HG03097 (cell line): ENCODE data around the gene NKD1.

ENCODE experiments used
- ATAC-seq: cut with Tn5 transposase; IDR thresholded peaks from one replicate; pipeline ENCODE4 v1.9.1; 2021; ENCODE audit not compliant: unreplicated experiment, low FRiP score

NKD1 gene

GRCh38 chr16:50519001-50519400, 29.2 kb upstream of the NKD1 start:
- ATAC-seq = no peak

GRCh38 chr16:50519602-50520001, 28.6 kb upstream of the NKD1 start:
- no peak for ATAC-seq

- ATAC-seq = no peak
Observed at GRCh38 chr16:50520451-50521245, 27.5 kb upstream of the NKD1 start.

DNA sequence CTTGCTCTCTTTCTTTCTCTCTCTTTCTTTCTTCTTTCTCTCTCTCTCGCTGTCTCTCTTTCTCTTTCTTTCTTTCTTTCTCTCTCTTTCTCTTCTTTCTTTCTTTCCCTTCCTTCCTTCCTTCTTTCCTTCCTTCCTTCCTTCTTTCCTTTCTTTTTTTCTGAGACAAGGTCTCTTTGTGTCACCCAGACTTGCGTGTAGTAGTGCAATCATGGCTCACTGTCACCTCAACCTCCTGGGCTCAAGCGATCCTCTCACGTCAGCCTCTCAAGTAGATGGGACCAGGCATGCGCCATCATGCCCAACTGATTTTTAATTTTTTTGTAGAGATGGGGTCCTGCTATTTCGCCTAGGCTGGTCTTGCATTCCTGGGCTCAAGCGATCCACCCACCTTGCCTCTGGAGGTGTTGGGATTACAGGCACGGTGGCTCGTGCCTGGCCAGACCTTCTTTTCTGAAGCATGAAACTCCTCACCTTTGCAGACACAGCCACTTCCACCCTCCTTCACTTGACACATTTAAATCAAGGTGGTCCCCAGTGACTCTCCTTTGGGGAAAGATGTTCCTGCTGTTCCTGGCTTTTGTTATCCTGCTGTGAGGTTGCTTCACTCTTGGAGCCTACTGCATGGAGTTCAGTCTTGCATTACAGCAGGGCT, 26.8 kb upstream of the NKD1 start:
- ATAC-seq = no peak

- no peak for ATAC-seq
Observed at GRCh38 chr16:50522324-50522723, 25.9 kb upstream of the NKD1 start.

GRCh38 chr16:50523710-50524109, 24.5 kb upstream of the NKD1 start:
- ATAC-seq = no peak

DNA sequence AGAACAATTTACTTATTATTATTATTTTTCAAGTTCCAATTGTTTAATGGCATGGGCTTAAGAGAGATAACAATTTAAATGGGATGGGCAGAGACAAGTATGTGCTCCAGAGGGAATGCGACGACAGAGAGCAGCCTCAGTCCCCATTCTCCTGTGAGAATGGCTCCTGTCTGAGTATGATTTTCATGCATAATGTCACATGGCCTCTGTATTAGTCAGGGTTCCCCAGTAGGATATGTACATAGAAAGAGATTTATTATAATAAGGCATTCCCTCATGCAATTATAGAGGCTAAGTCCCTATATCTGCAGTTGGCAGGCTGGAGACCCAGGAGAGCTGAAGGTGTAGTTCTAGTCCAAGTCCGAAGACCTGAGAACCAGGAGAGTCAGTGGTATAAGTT, 22.9 kb upstream of the NKD1 start:
- no peak for ATAC-seq

GRCh38 chr16:50525716-50526115, 22.5 kb upstream of the NKD1 start:
- ATAC-seq = no peak

DNA sequence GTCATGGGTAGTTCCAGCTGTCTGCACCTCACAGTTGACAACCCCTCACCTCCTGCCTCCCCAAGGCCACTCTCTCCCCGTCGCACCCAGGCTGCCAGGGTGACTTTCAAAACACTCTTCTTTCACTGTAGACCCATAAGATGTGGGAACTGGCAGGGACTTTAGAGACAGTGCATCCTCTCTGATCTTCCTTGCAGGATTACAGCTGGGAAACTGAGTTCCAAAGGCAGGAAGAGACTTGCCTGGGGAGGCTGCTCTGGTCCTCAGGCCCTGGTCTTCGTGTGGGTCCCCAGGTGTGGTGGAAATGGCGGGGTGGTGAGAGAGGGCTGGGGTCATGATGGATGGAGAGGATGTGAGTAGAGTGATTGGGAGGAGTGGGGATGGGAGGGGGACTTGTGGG, 21.9 kb upstream of the NKD1 start:
- ATAC-seq = no peak

- ATAC-seq = no peak
Observed at GRCh38 chr16:50526796-50527195, 21.4 kb upstream of the NKD1 start.

DNA sequence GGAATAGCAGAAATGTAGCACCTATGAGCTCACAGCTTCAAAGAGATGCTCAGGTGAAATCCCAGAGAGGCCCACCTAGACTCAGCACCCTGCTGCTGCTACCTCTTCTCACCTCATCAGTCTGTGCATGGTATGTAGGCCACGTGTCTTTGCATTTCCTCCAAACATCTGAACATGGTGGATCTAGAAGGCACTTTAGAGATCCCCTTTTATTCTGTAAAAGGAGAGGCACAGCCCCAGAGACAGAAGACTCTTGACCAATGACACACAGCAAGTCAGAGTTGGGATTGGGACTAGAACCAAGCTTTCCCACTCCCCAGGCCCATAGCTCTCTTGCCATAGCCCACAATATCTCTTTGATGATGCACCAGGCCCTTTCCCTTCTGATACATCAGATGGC, 19.4 kb upstream of the NKD1 start:
- no peak for ATAC-seq

GRCh38 chr16:50529334-50529733, 18.9 kb upstream of the NKD1 start:
- ATAC-seq = no peak

- ATAC-seq = no peak
Observed at GRCh38 chr16:50530277-50531236, 17.6 kb upstream of the NKD1 start.

- no peak for ATAC-seq
Observed at GRCh38 chr16:50531359-50531758, 16.8 kb upstream of the NKD1 start.

DNA sequence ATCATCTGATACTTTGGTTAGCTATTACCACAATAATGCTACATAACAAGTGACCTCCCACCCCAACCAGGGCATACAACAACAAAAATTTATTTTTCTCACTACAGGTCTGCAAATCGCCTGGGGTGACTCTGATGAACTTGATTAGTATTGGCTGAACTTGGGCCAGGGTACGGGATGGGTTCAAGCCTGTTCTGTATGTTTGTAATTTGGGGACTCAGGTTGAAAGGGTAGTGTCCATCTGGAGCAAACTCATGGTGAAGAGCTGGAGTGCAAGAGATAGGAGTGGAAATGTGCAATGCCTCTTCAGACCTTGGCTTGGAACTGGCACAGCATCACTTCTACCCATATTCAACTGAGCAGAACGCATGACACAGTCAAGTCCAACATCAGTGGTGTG, 16.3 kb upstream of the NKD1 start:
- ATAC-seq = no peak

- ATAC-seq = no peak
Observed at GRCh38 chr16:50532576-50532975, 15.6 kb upstream of the NKD1 start.

DNA sequence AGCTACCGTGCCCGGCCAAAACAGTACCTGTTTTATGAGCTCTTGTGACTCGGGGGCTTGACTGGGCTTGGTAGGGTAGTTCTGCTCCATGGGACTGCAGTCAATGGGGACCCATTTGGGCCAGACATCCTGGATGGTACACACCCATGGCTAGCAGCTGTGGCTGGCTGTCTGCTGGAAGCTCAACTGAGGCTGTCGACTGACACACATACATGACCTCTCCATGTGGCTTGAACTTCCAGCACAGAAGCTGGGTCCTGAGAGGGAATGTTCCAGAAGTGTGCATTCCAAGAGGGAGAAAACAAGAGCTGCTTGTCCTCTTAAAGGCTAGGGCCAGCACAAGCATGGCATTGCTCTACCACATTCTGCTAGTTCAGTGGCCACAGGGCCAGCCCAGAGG, 14.9 kb upstream of the NKD1 start:
- ATAC-seq = no peak

DNA sequence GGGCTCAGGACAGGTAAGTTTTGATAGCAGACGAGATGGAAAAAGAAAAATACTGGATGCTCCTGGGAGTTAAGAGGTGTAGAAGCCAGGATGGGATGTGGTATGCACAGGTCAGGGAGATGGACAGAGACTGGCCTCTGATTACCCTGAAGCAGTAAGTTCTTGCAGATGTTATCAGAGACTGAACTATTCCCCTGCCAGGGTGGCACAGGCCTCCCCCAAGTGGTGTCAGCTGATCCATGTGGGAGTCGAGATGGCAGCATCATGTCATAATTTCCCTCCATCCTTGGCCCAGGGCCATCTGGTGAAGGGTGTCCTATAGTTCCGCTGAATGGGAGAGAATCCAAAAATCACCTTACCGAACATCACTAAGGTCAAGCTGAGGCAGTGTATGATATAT, 14.1 kb upstream of the NKD1 start:
- ATAC-seq = no peak

DNA sequence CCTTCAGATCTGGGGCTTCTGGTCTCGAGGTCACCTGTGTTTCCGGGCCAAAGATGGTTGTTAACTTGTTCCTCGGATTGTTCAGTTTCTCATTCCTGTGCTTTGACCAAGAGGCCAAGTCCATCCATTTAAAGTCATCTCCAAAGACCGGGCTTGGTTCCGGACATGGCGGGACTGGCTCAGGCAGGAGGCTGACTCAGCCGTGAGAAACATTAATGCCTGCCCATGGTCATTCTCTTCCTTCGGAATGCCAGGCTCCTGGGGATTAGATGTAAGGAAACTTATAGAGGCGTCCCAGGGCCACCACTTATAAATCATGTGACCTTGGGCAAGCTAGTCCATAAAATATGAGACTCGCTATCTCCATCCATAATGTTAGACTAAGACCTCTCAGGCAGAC, 13.6 kb upstream of the NKD1 start:
- ATAC-seq = no peak

DNA sequence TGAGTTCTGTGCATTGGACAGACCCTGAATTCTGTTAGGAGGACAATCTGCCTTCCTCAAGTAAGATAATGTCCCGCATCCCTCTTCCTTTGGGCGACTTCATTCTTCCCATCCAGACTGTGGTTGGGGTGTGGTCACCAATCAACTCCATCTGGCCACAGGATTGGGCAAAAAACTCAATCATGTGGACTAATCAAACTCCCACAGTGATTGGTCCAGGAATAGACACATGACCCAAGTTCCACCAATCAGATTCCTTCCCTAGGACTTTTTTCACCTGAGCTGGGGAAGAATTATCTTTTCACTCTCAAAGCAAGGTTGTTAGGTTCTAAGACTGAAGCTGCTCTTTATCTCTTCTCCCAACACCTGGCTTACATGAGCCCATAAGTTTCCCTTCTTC, 13.2 kb upstream of the NKD1 start:
- ATAC-seq = no peak
